ENCODE results near the gene PARVA. TPM values are rescaled to one million over a fixed set of nuclear protein-coding genes. Genes with fewer than 3 reads are reported as not detected.

The PARVA gene
- total and polyA plus RNA-seq, 2 donors (not counting 1 experiment from before 2014, with no cell fraction given) = 27.7 to 195 TPM

DNA sequence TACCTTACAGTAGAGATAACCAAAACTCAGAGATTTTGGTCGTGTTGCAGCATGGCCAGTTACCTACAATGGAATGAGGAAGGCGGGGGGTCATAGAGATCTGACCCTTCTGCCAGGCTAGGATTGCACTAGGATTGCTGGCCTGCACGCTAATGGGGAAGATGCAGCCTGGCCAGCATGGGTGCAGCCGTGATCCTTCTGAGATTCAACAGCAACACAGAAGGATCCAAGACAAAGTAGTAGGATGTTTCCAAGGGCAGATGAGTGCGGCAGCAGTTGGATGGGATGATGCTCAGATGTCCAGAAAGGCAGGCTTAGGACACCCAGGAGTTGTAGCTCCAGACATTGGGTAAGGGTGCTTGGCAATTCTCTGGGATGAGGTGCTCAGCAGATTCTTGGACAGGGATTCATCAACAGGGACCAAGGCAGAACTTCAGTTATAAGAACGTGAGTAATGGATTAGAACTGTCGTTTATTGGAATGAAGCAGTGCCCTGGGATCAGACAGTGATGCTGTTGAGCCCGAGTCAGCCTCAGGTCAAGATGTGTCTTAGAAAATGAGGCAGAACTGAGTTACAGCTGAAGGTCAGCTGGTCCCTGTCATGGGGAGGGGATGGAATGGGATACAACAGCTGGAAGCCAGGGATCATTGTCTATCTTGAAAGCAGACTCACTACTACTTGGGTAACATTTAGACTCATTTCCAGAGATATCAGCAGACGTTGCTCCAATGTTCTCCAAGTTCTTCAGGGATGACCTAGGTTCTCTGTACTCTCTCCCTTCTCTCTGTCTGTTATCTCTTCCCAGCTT lies 71.0 kb downstream of the PARVA start:
- no peak overlapping the region for H3K9ac ChIP-seq (ENCODE audit: insufficient read depth, low read length)
- H4K20me1 ChIP-seq (ENCODE audit: control insufficient read depth, extremely low read depth, insufficient read depth, low read length) = no peaks in the 10 kb centered on the region
- H3K27ac ChIP-seq (ENCODE audit: insufficient read depth, low read length) = peak overlapping the region; percentile 8
- no peaks in the 10 kb centered on the region for H3K27me3 ChIP-seq (ENCODE audit: control insufficient read depth, insufficient read depth, low read length)
- H3K79me2 ChIP-seq (ENCODE audit: control insufficient read depth, insufficient read depth, low read length) = peaks cover 48% of the 10 kb centered on the region
- no peak for DNase-seq (ENCODE audit: low read depth in 2 of 2)
- no peak overlapping the region for H3K4me3 ChIP-seq (replicated peaks in 1 of 4; ENCODE audit: control extremely low read depth in 1 of 4, insufficient read depth in 1 of 4, low read depth in 3 of 4, low read length in 4 of 4)
- no peak for TF ChIP-seq EZH2 (IDR thresholded peaks at IDR 0.05; ENCODE audit: low read length, missing control alignments)
- TF ChIP-seq, protein P1, sequence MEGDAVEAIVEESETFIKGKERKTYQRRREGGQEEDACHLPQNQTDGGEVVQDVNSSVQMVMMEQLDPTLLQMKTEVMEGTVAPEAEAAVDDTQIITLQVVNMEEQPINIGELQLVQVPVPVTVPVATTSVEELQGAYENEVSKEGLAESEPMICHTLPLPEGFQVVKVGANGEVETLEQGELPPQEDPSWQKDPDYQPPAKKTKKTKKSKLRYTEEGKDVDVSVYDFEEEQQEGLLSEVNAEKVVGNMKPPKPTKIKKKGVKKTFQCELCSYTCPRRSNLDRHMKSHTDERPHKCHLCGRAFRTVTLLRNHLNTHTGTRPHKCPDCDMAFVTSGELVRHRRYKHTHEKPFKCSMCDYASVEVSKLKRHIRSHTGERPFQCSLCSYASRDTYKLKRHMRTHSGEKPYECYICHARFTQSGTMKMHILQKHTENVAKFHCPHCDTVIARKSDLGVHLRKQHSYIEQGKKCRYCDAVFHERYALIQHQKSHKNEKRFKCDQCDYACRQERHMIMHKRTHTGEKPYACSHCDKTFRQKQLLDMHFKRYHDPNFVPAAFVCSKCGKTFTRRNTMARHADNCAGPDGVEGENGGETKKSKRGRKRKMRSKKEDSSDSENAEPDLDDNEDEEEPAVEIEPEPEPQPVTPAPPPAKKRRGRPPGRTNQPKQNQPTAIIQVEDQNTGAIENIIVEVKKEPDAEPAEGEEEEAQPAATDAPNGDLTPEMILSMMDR (conservative IDR thresholded peaks at IDR 0.05 in 1 of 2, IDR thresholded peaks at IDR 0.05 in 1 of 2; ENCODE audit: low read depth in 1 of 2, low read length in 2 of 2) = no peak
- no peaks in the 10 kb centered on the region for H3K36me3 ChIP-seq (ENCODE audit: control insufficient read depth, insufficient read depth, low read length)
- no peak overlapping the region for H2AFZ ChIP-seq (ENCODE audit: low read length)
- no peak overlapping the region for H3K4me2 ChIP-seq (ENCODE audit: extremely low read depth, insufficient read depth, low read length)
- H3K9me3 ChIP-seq (ENCODE audit: control insufficient read depth, insufficient read depth, low read depth, low read length) = no peaks in the 10 kb centered on the region
- peaks cover 17% of the 10 kb centered on the region for H3K4me1 ChIP-seq (ENCODE audit: control insufficient read depth, extremely low read depth, insufficient read depth, low read length)

DNA sequence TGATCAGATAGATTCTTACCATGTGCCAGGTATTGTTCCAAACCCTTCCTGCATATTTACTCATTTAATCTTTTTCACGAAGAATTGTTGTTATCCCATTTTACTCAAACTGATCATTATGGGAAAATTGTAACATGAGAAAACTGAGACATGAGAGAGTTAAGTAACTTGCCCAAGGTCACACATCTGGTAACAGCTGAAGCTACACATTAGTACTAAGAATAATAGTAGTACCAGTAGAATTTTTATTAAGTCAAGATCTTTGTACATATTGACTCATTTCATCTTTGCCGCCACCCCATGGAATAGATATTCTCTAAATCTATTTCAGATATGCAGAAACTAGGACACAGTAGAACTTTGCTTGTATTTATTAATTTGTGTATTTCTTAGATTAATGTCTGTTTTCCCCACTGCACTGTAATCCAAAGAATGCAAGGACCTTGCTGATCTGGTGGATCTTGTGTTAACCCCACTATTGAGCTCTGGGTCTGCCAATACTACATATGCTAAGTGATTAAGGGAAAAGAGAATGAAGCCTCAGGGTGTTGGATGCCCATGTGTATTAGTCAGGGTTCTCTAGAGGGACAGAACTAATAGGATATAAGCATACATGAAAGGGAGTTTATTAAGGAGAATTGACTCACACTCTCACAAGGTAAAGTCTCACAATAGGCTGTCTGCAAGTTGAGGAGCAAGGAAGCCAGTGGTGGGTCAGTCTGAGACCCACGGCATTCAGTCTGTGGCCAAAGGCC lies 72.8 kb downstream of the PARVA start:
- Histone ChIP-seq H3K9me3 (ENCODE audit: control insufficient read depth, insufficient read depth, low read depth, low read length) (no peaks in the 10 kb centered on the region), H3K4me2 (ENCODE audit: extremely low read depth, insufficient read depth, low read length) (no peak overlapping the region), H3K79me2 (ENCODE audit: control insufficient read depth, insufficient read depth, low read length) (peaks cover 42% of the 10 kb centered on the region), H3K4me1 (ENCODE audit: control insufficient read depth, extremely low read depth, insufficient read depth, low read length) (peaks cover 26% of the 10 kb centered on the region), H3K36me3 (ENCODE audit: control insufficient read depth, insufficient read depth, low read length) (no peaks in the 10 kb centered on the region), H2AFZ (ENCODE audit: low read length) (no peak overlapping the region), H3K27me3 (ENCODE audit: control insufficient read depth, insufficient read depth, low read length) (no peaks in the 10 kb centered on the region), H3K9ac (ENCODE audit: insufficient read depth, low read length) (no peak overlapping the region), H4K20me1 (ENCODE audit: control insufficient read depth, extremely low read depth, insufficient read depth, low read length) (no peaks in the 10 kb centered on the region), H3K4me3 (replicated peaks in 1 of 4; ENCODE audit: control extremely low read depth in 1 of 4, insufficient read depth in 1 of 4, low read depth in 3 of 4, low read length in 4 of 4) (no peak overlapping the region), H3K27ac (ENCODE audit: insufficient read depth, low read length) (no peak overlapping the region)
- peak; percentile 36 to 80 for DNase-seq (ENCODE audit: low read depth in 2 of 2)
- TF ChIP-seq, protein P1 (conservative IDR thresholded peaks at IDR 0.05 in 1 of 2, IDR thresholded peaks at IDR 0.05 in 1 of 2; ENCODE audit: low read depth in 1 of 2, low read length in 2 of 2) = no peak
- no peak for TF ChIP-seq EZH2 (IDR thresholded peaks at IDR 0.05; ENCODE audit: low read length, missing control alignments)

DNA sequence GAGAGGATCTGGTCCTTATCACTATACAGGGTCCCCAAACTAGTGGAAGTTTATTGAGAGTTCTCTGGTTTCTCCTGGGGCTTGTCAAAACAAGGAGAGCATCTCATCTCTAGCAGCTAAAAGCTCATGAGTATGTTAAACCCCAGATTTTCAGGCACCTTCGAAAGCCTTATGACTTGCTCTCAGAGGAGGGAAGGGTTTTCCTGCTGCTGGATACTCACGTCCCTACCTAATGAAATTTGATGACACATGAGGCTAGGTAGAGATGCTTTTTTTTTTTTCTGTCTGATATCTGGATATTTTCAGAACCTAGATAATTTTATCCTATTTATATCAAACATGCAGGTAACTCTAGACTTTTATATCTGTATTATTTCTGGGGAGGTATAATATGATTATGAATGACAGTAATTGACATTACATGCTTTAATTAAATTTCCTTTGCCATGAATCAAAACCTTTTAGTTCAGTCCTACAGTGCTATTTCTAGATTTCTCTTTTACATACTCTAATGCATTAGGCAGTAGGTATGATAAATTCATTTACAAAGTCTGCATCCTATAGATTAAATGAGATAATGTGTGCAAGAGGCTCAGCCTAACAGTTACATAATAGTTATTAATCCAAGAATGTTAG lies 73.9 kb downstream of the PARVA start:
- Histone ChIP-seq H4K20me1 (ENCODE audit: control insufficient read depth, extremely low read depth, insufficient read depth, low read length) (no peaks in the 10 kb centered on the region), H3K36me3 (ENCODE audit: control insufficient read depth, insufficient read depth, low read length) (no peaks in the 10 kb centered on the region), H3K79me2 (ENCODE audit: control insufficient read depth, insufficient read depth, low read length) (peaks cover 41% of the 10 kb centered on the region), H3K4me2 (ENCODE audit: extremely low read depth, insufficient read depth, low read length) (no peak overlapping the region), H3K9me3 (ENCODE audit: control insufficient read depth, insufficient read depth, low read depth, low read length) (no peaks in the 10 kb centered on the region), H3K27me3 (ENCODE audit: control insufficient read depth, insufficient read depth, low read length) (no peaks in the 10 kb centered on the region), H3K9ac (ENCODE audit: insufficient read depth, low read length) (no peak overlapping the region), H3K4me1 (ENCODE audit: control insufficient read depth, extremely low read depth, insufficient read depth, low read length) (peaks cover 36% of the 10 kb centered on the region), H3K4me3 (replicated peaks in 1 of 4; ENCODE audit: control extremely low read depth in 1 of 4, insufficient read depth in 1 of 4, low read depth in 3 of 4, low read length in 4 of 4) (no peak overlapping the region), H3K27ac (ENCODE audit: insufficient read depth, low read length) (no peak overlapping the region), H2AFZ (ENCODE audit: low read length) (no peak overlapping the region)
- TF ChIP-seq, protein P1 (conservative IDR thresholded peaks at IDR 0.05 in 1 of 2, IDR thresholded peaks at IDR 0.05 in 1 of 2; ENCODE audit: low read depth in 1 of 2, low read length in 2 of 2) = no peak
- no peak for DNase-seq (ENCODE audit: low read depth in 2 of 2)
